Myocyte (in vitro differentiated cells): ENCODE results near the gene ODAD3. TPM values are rescaled to one million over a fixed set of nuclear protein-coding genes. Genes with fewer than 3 reads are reported as not detected.
"Not testable (repeated sequence)": the region's sequence is repeated elsewhere in the genome, so short reads cannot be mapped to it uniquely, and the experiment has no call there.

ENCODE experiments used
- DNase-seq: peaks from one replicate; pipeline ENCODE4 v3.0.0-alpha.2; 2012; ENCODE audit warnings: low read depth
- total RNA-seq: library from RNA; depleted of rRNA; stranded (reverse); fragments of >200 nt; gene quantifications from 2 replicates; pipeline ENCODE4 v1.2.3, GENCODE V29; 2014

Gene ODAD3
- total RNA-seq, 1 donor from 2014 or later, result 0.32 TPM

GRCh38 chr19:11406703-11407236 lies 28.2 kb downstream of the ODAD3 start:
- DNase-seq, result not testable (repeated sequence)

DNA sequence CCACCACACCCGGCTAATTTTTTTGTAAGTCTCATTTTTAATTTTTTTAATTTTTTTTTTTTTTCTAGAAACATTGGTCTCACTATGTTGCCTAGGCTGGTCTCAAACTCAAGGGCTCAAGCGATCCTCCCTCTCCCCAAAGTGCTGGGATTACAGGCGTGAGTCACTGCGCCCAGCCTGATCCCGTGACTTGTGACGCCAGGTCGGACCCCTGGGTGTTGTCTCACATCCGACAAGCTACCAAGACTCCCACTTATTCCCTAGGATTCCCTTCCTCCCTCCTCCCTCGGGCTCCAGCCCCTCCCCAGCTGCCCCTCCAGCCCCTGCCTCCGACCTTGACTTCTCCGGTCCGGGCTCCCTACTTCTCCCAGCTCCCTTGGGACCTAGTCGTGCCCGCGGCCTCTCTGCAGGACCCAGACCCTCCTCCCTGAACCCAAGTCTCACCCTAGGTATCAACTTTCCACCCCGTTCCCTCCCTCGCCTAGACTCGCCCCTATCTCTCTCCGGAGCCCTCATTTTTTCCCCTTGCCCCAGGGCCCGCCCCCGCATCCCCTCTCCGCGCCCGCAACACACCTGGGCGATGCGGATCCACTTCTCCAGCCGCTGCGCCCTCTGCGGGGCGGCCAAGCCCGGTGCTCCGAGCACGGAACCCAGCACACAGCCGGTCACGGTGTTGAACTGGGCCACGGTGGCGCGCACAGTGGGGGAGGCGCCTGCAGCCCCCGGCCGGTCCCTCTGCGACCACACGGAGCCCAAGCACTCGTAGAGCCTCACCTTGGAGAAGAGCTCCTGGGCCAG lies 28.9 kb downstream of the ODAD3 start:
- DNase-seq, result no peak

DNA sequence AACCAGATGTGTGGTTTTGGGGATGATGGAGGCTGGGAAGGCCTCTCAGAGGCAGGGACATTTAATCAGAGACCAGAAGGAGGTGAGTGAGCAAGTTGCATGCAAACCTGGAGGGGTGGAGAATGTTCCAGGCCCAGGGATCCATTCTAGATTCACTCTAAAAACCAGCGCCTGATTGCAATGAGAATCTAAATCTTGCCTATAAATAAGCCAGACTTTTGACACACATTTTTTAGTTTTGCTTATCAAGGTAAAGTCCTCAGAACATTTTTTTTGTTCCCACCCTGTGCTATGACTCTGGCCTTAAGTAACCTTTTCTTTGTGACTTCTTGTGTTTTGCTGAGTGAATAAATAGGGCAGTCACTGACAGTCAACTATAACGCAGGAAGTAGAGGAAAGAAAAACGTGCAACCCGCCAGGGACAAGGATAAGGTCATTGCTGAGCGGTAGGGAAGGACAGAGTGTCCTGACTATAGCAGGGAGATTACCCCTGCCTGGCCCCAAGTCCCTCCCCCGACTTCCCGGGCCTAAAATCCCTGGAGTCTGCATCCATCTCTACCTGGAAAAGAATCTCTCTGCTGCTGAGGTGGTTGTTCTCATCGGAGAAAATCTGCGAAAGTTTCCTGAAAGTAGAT lies 30.2 kb downstream of the ODAD3 start:
- DNase-seq, result no peak

GRCh38 chr19:11401808-11402543 lies 32.9 kb downstream of the ODAD3 start:
- DNase-seq, result no peak

GRCh38 chr19:11400798-11401197 lies 34.1 kb downstream of the ODAD3 start:
- no peak for DNase-seq

- DNase-seq, result no peak
Observed at GRCh38 chr19:11399667-11400066, 35.3 kb downstream of the ODAD3 start.

DNA sequence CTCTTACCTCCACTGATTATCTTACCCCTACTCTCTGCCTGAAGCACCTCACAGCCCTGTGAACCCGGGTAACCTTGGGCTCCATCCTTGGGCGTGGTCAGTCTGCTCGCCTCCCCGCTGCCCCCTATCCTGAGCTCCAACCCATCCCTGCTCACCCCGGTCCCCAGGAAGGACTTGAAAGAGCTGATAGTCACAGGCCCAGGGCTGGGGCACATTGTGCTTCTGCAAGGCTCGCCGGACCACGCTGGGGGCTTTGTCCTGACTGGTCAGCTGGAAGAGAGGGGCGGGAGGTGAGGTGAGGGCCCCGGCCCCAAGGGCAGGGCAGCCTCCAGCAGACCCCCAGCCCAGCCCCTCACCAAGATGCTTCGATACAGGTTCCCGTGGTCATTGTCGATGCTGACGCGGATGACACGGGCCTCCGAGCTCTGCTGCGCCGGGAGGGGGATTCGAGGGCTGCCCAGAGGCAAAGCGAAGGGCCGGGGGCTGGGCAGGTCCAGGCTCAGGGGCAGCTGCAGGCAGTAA lies 37.8 kb downstream of the ODAD3 start:
- DNase-seq, result no peak

DNA sequence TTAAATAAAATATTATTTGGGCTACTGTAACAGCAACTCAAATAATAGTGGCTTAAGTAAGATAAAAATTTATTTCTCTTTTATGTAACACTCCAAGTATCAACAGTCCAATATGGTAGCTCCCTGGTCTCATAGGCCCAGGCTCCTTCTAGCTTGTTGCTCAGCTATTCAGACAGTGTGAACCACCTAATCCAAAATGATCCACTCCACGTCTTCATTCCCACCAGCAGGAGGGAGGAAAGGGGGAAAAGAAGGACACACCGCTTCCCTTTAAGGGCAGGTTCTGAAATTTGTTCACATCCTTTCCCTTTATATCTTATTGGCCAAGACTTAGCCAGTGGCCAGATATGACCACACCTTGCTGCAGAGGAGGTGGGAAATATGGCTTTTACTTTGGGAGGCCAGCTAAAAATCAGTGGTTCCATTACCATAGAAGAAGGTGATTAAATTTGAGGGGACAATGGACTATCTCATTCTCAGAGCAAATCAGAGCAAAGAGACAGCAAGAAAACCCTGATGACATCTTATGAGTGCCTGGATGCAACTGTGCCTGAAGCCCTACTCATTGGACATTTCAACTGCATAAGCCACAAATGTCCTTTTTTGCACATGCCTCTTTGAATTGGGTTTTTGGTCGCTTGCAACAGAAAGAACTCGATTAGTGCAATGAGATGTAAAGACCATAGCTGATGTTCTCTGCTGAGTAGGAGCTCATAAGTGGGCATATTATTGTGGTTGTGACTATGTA lies 43.8 kb downstream of the ODAD3 start:
- DNase-seq, result no peak

GRCh38 chr19:11390359-11390758 lies 44.6 kb downstream of the ODAD3 start:
- DNase-seq, result no peak

GRCh38 chr19:11387162-11388034 lies 47.5 kb downstream of the ODAD3 start:
- DNase-seq, result no peak

- no peak for DNase-seq
Observed at GRCh38 chr19:11384778-11385129, 50.2 kb downstream of the ODAD3 start.

DNA sequence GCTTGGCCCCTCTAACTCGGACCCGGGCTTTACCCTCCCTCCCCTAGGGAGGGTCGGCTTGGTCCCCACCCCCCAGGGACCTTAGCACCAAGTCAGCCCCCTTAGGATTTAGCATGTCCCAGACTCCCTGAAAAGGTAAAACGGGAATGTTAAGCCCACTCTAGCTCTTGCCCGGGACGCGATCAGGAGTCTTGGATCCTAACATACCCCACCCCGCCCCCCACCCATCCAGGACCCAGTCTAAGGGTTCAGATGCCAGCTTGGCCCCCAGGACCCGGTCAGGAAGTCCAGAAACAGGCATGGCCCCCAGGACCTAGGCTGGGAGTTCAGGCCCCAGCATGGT lies 51.2 kb downstream of the ODAD3 start:
- no peak for DNase-seq

DNA sequence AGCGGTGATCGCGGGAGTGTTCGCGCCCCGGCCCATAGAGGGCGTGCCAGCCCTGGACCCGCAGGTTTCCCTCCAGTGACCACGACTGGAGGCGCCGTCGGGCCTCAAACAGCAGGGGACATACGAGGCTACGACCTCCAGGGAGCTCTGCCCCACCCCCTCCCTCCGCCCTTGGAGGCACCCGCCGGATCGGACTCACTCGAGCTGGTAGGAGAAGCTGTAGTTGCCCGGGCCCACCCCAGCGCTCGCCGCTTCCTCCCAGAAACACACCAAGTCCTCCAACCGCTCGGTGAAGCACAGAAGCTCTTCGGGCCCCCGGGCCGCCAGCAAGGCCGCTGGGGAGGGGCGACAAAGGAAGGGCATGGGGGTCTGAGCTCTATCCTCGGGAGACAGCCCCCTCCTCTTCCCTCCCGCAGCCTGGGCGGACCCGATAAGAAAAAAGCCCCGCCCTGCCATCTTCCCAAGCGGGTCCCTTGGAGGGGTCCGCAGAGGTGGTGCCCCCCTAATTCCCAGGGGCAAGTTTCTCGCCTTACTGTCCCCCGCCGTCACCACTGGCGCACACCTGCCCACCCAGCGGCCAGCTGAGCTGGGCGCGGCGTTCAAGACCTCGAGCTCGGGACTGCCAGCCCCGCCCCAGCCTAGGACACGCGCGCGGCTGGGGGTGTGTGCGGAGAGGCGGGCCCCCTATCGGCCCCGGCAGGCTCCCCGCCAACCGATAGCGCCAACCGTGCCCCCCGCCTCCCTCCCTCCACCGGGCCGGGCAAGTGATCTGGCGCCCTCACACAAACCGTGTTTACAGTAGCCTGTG lies 51.8 kb downstream of the ODAD3 start:
- DNase-seq, result peak; percentile 26

- DNase-seq, result peak; percentile 97
Observed at GRCh38 chr19:11380653-11381537, 54.0 kb downstream of the ODAD3 start.

DNA sequence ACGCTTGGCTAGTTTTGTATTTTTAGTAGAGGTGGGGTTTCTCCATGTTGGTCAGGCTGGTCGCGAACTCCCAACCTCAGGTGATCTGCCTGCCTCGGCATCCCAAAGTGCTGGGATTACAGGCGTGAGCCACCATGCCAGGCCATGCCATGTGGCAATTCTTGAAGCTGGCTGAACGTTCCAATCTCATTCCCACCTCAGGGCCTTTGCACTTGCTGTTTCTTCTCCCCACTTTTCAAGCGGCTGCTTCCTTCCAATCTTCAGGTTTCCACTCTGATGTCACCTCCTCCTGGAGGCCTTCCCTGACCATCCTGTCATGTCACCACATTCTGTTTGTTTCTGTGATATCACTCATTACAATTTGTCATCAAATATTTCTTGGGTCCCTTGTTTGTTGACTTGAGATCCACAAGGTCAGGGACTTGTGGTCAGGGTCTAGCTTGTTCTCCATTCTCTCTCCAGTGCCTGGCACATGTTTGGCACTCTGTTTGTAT lies 55.0 kb downstream of the ODAD3 start:
- no peak for DNase-seq

GRCh38 chr19:11379269-11379845 lies 55.6 kb downstream of the ODAD3 start:
- not testable (repeated sequence) for DNase-seq

- DNase-seq, result peak; percentile 56
Observed at GRCh38 chr19:11378319-11379189, 56.4 kb downstream of the ODAD3 start.
